Activated CD8-positive, alpha-beta memory T cell treated with anti-CD3 and anti-CD28 coated beads for 1 hour (primary cell): ENCODE results near the gene MXD1.
"Not testable (repeated sequence)": the region's sequence is repeated elsewhere in the genome, so short reads cannot be mapped to it uniquely, and the experiment has no call there.

Source experiments
- DNase-seq, 2 donors: peaks; one replicate each; pipeline ENCODE4 v3.0.0-alpha.2; 2020; ENCODE audit warnings: low read depth in 1 of 2; ENCODE audit errors: extremely low read depth in 1 of 2

Gene MXD1

DNA sequence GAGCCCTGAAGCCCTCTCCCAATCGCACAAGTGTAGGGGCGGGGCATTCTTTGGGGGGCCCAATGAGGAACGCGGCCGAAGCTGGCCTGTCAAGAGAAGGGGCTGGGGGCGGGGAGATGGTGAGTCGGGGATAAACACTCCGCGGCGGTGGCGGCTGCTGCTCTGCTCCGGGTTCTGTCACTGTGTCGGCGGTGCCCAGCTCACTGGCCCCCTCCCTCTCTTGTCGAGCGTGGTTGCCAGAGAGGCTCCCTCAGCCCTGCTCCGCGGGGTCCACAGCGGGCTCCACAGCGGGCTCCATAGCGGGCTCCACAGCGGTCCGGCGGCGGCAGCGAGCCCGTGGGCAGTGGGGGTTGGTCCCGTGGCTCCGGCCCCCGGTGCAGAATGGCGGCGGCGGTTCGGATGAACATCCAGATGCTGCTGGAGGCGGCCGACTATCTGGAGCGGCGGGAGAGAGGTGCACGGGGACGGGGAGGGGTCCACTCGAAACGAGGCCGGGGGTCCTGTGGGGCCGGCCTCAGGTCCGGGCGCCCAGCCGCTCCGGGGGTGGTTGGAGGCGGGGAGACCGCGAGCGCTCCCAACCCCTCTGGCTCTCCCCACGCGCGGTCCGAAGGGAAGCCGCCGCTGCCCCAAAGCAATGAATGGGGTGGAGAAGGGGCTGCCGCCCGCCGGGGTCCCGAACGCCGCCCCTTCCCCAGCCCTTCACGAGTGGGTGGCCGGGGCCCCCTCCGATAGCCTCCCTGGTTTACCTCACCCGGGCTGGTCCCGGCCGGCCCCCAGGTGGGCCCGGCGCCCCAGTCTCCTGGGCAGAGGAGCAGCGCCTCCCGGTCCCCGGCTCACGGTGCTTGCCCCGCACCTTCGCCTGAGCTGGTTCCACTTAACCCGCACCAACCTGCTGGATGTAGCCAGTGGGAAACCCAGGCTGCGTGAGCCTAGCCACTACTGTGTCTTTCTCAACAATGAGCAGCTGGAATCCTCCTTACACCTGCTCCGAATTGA is at the start of gene MXD1:
Gene MXD1 (plus strand): TSS at position 160 of the 996 bp plus-strand sequence. CDS start 222 bp downstream, at position 382.
- peak; percentile 98 to 100 for DNase-seq

DNA sequence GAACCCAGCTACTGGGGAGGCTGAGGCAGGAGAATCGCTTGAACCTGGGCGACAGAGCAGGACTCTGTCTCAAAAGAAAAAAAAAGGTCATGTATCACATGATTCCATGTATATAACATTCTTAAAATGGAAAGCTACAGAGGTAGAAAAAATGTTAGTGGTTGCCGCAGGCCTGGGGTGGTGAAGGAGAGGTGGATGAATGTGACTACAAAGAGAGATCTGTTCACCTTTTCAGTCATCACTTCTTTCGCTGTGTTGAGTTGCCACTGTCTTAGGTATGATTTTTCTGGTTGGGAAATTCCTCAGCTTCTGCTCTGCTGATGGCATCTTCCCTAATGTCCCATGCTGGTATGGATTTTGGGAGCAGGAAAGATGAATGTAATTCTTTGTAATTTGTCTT is 26.5 kb upstream of the MXD1 start:
- DNase-seq, result no peak

DNA sequence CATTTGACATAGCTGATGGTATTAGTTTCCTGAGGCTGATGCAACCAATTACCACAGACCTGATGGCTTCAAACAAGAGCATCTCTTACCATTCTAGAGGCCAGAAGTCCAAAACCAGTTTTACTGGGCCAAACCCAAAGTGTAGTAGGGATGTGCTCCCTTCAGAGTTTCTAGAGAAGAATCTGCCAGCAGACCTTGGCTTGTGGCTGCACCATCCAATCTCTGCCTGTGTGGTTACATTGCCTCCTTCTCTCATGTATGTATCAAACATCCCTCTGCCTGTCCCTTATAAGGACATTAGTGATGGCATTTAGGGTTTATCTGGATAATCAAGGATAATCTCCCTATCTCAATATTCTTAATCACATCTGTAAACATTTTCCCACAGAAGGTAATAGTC is 25.6 kb upstream of the MXD1 start:
- no peak for DNase-seq

DNA sequence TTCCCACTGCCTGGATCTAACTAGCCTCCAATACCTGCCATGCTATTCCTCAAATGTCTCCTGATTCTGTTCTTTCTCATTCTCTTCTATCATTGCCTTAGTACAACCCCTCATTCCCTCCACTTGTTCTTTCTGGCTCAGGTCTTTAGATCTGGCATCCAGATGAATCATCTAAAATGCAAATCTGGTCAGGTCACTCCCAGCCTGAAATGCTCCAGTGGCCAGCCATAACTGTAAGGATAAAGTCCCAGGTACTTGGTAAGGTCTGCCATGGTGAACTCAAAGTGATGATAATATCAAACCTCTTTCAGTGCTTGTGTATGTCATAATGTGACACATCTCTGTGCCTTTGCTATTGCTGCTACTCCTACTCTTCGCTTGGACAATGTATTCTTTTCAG is 24.0 kb upstream of the MXD1 start:
- DNase-seq, result no peak

DNA sequence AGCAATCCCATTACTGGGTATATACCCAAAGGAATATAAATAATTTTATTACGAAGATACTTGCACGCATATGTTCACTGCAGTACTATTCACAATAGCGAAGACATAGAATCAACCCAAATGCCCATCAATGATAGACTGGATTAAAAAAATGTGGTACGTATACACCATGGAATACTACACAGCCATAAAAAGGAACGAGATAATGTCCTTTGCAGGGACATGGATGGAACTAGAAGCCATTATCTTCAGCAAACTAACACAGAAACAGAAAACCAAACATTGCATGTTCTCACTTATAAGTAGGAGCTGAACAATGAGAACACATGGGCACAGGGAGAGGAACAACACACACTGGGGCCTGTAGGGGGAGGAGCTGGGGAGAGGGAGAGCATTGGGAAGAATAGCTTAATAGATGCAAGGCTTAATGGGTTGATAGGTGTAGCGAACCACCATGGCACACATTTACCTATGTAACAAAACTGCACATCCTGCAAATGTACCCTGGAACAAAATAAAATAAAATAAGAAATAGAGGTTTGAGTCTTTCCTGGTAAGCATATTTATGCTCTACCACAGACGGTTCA is 22.0 kb upstream of the MXD1 start:
- not testable (repeated sequence) for DNase-seq

GRCh38 chr2:69893684-69894551 is 21.0 kb upstream of the MXD1 start, which contains the start of gene SNRNP27:
Gene SNRNP27 (plus strand): TSS chr2:69893956. CDS start chr2:69893985, 29 bp downstream.
- peak; percentile 57 to 60 for DNase-seq

DNA sequence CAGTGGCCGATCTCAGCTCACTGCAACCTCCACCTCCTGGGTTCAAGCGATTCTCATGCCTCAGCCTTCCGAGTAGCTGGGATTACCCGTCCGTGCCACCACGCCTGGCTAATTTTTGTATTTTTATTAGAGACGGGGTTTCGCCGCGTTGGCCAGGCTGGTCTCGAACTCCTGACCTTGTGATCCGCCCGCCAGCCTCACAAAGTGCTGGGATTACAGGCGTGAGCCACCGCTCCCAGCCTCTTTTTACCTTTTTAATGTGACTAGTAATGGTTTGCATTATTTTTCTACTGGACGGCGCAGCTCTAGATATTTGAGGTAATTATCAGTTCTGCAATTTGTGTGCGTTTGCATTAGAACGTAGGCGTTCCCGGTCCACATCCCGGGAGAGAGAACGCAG is 20.2 kb upstream of the MXD1 start:
- DNase-seq, result not testable (repeated sequence)

- no peak for DNase-seq
Measured at GRCh38 chr2:69902213-69902922, 12.5 kb upstream of the MXD1 start.

DNA sequence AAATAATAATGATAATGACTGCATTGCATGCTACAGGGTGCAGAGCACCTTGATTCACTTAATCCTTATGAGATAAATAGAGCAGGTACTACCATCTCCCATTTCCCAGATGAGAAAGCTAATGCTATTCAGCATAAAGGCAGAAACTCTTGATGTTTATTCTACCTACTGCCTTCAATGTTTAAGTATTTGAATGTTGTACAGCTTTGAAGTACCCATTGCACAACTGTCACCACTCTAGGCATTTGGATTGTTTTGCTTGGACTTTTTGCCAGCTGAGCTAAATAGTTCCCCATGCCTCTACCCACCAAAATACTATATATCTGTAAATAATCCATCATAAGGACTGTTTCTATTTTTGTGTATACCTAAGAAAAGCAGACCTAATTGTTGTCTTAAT is 7.7 kb upstream of the MXD1 start:
- no peak for DNase-seq

GRCh38 chr2:69911985-69912563 is 2.8 kb upstream of the MXD1 start:
- DNase-seq, result no peak

GRCh38 chr2:69914164-69914949 is 552 bp upstream of the MXD1 start:
- peak in 1 of 2 donors; percentile 13 for DNase-seq

GRCh38 chr2:69916106-69916505 is 1.2 kb downstream of the MXD1 start:
- no peak for DNase-seq

- no peak for DNase-seq
Measured at GRCh38 chr2:69917852-69918251, 2.9 kb downstream of the MXD1 start.

- DNase-seq, result no peak
Measured at GRCh38 chr2:69918401-69918800, 3.5 kb downstream of the MXD1 start.

DNA sequence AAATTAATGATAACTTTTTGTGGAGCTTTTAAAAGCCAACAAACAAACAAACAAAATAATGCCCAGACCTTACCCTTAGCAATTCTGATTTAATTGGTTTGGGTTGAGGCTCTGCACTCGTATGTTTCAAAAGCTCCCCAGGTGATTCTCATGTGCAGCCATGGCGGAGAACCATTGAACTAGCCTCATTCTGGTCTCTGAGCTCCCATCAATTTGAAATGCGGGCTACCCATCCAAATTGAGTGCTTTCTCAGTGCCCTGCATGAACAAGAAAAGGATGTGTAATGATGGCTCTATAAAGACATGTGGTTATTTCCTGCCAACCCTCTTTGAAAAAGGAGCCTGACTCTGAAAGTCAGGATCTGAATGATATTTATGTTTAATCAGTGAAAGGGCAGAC is 8.2 kb downstream of the MXD1 start:
- no peak for DNase-seq

DNA sequence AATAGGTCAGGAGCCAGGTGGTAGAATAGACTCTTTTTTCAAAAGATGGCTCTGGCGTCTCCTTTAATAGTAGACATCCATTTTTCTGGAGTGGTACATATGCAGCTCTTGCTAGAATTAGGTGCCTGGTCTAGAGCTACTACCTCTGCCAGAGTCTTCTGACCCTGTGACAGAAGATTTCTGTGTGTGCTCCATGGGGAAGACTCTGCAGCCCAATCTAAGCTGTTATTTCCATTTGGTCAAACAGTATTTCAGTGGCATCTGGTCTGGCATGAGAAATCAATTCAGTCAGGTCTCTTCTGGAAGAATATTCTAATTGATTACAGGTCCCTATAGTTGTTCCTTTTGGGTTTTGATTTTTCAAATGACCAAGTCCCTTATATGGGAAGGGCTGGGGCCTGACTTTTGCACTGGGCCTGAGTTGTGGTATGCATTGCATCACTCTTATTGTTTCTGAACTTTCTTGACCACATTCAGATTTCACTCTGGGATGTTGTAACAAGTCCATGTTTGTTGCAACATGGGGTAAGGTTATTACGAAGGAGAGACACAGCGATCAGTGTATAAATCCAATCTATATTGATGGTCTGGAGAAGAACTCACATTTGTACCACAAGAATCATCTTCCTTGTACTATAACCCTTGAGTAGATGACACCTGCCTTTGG is 12.1 kb downstream of the MXD1 start:
- DNase-seq, result no peak

DNA sequence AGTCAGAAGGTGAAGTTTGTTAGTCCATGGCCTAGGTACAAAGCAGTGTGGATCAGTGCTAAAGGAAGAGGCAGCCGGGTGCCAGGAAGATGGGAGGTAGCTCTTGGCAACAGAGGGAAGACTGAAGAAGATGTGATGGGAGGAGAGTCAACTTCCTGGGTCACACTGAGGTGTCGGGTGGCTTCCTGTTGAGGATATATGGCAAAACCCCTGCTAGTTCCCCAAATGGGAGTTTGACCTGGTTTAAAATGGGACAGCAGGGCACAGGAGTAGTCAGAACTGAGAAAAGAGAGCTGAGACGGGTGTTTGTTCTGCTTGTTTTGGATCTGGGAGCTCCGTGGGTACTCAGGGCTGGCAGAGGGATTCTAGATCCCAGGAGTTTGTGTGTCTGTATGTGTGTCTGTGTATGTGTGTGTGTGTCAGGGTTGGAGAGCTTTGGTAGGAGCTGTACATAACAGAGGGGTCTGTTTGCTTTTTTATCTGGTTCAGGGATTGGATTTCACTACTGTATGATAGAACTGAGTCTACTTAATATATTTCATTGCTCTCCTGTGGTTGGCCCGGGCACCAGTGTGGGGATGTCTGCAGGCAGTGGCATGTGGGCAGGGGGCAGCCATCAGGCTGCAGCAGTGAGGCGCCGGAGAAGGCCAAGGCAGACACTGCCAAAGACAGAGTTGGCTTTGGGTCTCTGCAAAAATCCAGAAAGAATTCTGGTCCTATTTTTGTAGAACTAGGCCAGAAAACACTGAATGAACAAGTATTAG is 17.1 kb downstream of the MXD1 start:
- DNase-seq, result no peak

DNA sequence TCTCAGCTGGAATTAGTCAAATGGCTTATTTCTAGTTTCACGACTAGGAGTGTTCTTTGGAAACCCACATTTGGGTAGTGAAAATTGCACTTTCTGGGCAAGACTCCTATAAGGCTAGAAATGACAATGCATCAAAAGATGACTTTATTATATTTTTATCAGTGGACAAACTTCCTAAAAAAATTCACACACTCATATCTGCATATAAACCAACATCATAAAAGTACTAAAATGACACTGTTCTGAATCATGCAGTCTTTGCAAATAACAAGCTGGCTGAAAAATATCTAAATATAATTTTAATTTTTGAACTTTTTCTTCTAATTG is 17.6 kb downstream of the MXD1 start:
- DNase-seq, result no peak
